Measurements from ENCODE around the gene VWA3A. TPM values are rescaled to one million over a fixed set of nuclear protein-coding genes. Genes with fewer than 3 reads are reported as not detected.

Gene VWA3A
- total and polyA plus RNA-seq, 2 of the 8 experiments (the other 6 are each of a cell fraction or from before 2014, with no cell fraction given), result 0.05 TPM; not detected in 1

DNA sequence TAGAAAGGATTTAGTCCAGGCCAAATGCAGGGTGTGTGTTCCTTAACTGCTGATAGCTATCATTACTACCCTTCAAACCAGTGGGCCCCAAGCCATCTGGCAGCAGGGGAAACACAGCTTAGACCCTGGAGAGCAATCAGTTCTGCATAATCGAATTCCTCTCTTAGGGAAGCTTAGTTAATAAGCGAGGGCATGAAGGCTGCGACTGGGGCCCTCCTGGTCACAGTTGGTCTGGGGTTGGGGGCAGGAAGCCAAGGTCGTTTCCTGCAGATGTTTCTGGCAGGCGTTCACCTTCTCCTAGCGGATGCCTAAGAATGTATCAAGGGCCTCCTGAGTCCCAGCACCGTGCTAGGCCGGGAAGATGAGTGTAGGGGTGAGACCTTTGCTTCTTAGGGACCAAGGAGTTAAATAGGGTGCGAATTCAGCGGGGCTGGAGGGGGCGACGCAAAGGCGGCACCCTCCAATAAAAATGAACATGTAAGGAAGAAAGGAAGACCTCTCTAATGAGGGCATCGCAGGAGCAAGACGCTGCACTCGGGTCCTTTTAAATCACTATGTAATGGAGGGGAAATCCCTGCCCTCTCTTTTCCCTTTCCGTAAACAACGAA, 97.2 kb downstream of the VWA3A start (continued):
- no peak for TF ChIP-seq CHD7 (IDR thresholded peaks at IDR 0.05; ENCODE audit: insufficient replicate concordance, low read length)

All from H1 (cell line).